NK-92 treated with Interleukin-12 subunit alpha and Interleukin-12 subunit beta, amount 100 ng/mL, for 24 hours (cell line): ENCODE measurements around the gene ELOVL5.
"Not testable (repeated sequence)": the region's sequence is repeated elsewhere in the genome, so short reads cannot be mapped to it uniquely, and the experiment has no call there.

ENCODE experiments used
- DNase-seq: peaks from one replicate; lab custom pipeline; 2025; lab: John Stamatoyannopoulos, UW

The ELOVL5 gene

GRCh38 chr6:53359095-53359842, 10.5 kb upstream of the ELOVL5 start:
- DNase-seq: peak; percentile 90

DNA sequence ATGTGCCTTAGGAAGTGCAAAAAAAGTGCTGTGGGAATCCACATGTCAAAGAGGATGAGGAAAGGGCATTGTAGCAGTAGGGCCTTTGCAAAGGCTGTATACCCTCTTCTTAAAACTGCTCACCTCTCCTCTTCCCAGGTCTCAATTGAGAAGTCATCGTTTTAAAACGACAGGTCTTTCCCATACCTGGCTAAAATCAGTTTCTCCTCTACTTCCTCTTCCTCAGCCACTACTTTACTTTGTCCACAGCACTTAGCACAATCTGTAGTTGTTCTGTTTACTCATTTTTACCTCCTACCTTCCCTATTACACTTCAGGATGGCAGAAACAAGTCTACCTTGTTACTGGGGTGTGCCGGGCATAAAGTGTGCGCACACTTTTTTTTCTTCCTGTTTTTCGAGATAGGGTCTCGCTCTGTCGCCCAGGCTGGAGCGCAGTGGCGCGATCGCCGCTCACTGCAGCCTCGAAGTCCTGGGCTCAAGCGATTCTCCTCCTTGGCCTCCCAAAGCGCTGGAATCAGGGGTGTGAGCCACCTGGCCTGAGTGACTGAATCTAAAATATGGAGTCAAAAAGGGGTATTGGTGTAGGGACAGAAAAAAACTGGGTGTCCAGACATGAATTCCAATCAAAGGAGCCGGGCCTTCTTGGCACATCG, 9.8 kb upstream of the ELOVL5 start:
- no peak for DNase-seq

- no peak for DNase-seq
These were observed 9.0 kb upstream of the ELOVL5 start for GRCh38 chr6:53357576-53358360.

GRCh38 chr6:53353624-53354023, 4.9 kb upstream of the ELOVL5 start:
- no peak for DNase-seq

DNA sequence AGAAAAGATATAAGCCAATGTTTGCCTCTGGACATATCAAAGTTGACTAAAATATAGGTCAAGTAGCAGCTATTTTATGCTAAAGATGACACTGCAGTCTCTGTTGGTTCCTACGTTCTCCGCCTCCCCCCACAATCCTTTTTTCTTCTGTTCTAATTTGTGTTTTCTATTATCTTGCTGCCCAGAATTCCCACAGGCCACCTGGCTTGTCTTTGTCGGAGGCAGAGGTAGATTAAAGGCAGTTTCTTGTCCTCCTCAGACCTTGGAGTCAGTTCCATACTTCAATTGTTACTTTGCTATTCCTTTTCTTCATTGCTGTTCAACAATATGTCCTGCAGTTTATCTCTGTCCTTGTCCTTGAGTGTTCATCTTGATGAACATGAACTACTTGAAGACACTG, 3.6 kb upstream of the ELOVL5 start:
- no peak for DNase-seq

DNA sequence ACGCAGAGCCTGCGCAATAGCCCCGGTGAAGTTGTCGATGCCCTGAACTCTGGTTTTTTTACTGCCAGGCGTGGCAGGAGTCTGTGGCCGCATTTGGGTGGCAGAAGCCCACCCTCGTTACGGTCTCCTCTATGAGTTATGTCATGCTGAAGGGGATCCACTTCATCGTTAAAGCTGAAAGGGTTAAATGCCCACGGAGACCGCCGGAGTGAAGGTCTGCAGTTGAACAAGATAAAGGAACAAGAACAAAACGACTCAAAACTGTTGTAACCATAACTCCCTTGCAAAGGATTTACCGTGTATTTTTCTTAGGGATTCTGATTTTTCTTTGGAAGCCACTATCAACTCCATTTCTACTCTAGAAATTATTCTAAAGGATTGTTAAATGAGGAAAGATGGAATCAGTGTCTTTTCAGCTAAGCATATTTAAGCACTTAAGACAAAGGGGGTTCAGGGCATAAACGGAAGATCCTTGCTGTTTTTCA, 501 bp upstream of the ELOVL5 start:
- DNase-seq: no peak

- peak; percentile 54 for DNase-seq
These were observed 804 bp downstream of the ELOVL5 start for GRCh38 chr6:53347921-53348370.

GRCh38 chr6:53347250-53347920, 1.4 kb downstream of the ELOVL5 start:
- DNase-seq: peak; percentile 54

GRCh38 chr6:53346049-53346448, 2.7 kb downstream of the ELOVL5 start:
- not testable (repeated sequence) for DNase-seq

DNA sequence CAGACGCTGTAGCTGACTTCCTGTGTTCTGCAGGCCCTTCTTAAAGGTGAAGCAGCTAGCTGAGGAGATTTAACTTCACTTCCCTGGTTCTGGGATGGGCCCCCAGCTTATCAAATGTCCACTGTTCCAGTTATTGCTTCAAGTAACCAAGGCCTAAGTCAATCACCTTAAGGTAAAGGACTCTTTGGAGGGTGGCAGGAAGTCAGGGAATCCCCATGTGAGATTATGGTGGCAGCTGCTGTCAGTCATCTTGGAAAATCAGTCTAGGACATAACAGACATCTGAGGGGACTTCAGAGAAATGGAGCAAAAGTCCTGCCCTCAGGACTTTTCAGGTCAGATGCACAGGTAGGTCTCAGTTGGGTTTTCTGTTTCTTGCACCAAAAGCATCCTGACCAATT, 3.8 kb downstream of the ELOVL5 start:
- DNase-seq: no peak

DNA sequence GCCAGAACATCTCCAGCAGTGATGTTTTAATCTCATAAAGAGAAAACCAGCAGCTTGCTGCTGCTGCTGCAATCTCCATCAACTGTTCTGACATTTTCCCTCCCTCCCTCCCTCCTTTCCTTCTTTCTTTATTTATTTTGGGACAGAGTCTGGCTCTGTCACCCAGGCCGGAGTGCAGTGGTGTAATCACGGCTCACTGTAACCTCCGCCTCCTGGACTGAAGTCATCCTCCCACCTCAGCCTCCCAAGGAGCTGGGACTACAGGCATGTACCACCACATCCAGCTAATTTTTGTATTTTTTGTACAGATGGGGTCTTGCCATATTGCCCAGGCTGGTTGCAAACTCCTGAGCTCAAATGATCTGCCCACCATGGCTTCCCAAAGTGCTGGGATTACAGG, 5.7 kb downstream of the ELOVL5 start:
- no peak for DNase-seq

DNA sequence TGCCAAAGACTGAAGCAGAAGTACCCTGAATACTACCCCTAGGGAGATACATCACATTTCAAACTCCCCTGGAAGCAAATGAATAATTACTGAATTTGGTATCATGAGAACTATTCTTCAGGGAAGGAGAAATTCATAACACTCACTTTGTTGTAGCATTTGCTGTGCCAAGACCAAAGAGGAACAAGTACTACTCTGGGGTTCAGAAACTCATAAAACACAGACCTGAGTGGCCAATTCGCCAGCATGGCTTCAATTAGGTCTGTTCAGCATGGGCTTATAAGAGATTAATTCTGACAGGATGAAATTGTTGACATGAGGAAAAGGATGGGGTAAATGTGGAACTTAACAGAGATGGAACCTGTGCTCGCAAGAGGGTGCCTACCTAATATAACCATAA, 6.5 kb downstream of the ELOVL5 start:
- DNase-seq: no peak

DNA sequence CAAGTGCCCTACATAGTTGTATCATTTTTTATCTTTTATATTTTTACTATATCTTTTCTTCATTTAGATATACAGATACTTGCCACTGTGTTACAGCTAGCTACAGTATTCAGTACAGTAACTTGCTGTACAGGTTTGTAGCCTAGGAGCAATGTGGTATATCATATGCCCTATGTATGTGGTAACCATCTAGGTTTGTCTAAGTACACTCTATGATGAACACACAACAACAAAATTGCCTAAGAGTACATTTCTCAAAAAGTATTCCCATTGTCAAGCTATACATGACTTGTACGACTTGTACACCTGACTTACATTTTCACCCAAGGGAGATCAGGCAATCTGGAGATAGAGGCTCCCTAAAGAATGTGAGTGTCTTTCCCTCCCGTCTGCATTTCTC, 8.2 kb downstream of the ELOVL5 start:
- no peak for DNase-seq

DNA sequence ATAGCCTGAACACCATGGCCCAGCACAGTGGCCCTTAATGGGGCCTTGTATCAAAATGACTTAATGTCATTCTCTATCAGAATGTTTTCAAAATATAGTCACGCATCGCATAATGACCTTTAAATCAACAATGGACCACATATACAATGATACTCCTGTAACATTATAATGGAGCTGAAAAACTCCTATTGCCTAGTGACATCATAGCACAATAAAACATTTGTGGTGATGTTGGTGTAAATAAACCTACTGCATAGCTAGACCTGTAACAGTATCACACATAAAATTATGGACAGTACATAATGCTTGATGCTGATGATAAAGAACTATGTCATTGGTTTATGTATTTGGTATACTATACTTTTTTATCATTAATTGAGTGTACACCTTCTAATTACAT, 9.3 kb downstream of the ELOVL5 start:
- DNase-seq: no peak

- DNase-seq: no peak
These were observed 10.4 kb downstream of the ELOVL5 start for GRCh38 chr6:53338304-53338703.

DNA sequence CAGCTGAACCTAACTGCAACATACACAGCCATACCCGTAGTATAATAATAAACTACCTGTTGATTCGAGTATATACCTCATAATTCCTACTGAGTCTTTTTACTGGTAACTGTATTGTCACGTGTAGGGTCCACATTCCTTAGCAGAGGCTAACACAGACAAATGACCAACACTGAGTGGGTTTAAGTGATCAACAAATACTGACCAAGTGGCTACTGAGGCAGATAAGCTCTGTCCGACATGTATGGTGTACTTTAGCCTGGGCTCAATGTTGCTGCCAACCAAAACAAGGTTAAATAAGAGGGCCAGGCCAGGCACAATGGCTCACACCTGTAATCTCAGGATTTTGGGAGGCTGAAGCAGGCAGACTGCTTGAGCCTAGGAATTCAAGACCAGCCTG, 12.7 kb downstream of the ELOVL5 start:
- DNase-seq: no peak

DNA sequence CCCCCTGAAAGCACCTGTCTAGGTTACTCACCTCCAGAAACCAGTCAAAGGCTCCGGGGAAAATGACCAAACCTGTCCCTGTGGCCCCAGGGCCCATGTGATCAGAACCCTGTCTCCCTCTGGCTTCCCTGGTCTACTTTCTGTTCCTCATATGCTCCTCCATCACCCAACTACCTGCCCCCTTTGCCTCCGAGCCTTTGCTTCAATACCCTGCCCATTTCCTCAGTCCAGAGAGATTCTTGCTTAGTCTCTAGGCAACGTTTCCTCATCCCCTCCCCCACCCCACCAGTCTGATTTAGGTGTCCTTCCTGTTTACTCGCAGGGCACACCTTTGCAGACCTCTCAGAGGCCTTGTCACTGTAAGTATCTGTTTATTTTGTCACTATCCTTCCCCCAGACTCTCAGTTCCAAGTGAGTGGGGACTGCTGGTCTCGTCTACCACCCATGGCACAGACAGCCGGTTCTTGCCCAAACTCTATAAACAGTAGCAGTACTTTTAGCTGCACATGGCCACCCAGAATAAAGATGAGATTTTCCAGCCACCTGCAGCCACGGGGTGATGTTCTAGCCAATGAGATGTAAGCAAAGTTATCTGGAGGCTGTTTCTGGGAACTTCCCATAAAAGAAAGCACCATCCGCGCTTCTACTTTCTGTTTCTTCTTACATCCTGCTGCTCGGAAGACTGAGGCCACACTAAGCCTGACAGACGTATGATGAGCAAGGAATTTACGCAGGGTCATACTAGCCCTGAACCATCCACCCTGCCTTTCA, 13.3 kb downstream of the ELOVL5 start:
- peak; percentile 19 for DNase-seq

- DNase-seq: no peak
These were observed 15.0 kb downstream of the ELOVL5 start for GRCh38 chr6:53333439-53334408.

GRCh38 chr6:53331678-53332077, 17.1 kb downstream of the ELOVL5 start:
- DNase-seq: no peak

GRCh38 chr6:53330137-53330536, 18.6 kb downstream of the ELOVL5 start:
- DNase-seq: no peak
